ENCODE measurements around the gene GPR78. TPM values are rescaled to one million over a fixed set of nuclear protein-coding genes. Genes with fewer than 3 reads are reported as not detected.

GPR78 gene
- total and polyA plus RNA-seq, 2 of the 8 experiments (the other 6 are each of a cell fraction or from before 2014, with no cell fraction given) = 1.0 to 3.0 TPM

DNA sequence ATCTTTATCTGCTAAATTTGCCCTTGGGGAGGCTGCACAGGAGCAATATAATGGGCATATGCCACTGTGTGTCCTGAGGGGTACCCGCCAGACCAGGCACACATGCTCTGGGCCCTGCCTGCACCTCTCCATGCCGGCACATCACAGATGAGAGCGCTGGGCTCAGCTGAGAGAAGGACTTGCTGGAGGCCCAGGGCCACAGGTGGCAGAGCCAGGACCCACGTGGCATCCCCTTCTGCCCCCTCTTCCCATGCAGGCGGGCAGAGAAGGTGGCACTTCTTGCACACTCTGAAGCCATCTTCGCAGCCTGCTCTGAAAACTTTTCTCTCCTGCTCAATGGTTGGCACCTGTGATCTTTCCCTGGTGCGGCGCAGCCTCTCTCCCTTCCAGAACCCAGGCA, 32.5 kb downstream of the GPR78 start:
- Histone ChIP-seq H3K23me2 (ENCODE audit: low read depth, low read length) (peaks cover 2% of the 10 kb centered on the region; the same call in 1 of the 2 replicates), H2AK5ac (ENCODE audit: low read depth, low read length) (no peak overlapping the region), H2AFZ (ENCODE audit: low read length) (no peak overlapping the region), H3K27me3 (replicated peaks in 1 of 4; ENCODE audit: control insufficient read depth in 3 of 4, extremely low read depth in 1 of 4, insufficient read depth in 3 of 4, low read length in 3 of 4) (no peaks in the 10 kb centered on the region; a peak in 1 of 7 replicates), H2BK5ac (ENCODE audit: low read depth, low read length) (no peak overlapping the region), H4K20me1 (replicated peaks in 1 of 2; ENCODE audit: control insufficient read depth in 1 of 2, insufficient read depth in 2 of 2, low read length in 2 of 2) (peaks cover 9 to 22% of the 10 kb centered on the region in 2 experiments), H3K18ac (ENCODE audit: extremely low read depth, low read length) (no peak overlapping the region), H4K91ac (replicated peaks; ENCODE audit: insufficient read length, low read length) (no peak overlapping the region), H3K79me2 (ENCODE audit: control insufficient read depth in 1 of 2, insufficient read depth in 2 of 2, low read length in 2 of 2) (no peaks in the 10 kb centered on the region), H4K8ac (ENCODE audit: extremely low read depth, insufficient read depth, low read length) (no peak overlapping the region), H2BK20ac (ENCODE audit: low read length) (no peak overlapping the region), H3K79me1 (ENCODE audit: low read depth, low read length) (no peaks in the 10 kb centered on the region; the same call in 1 of the 2 replicates), H3K4me3 (ENCODE audit: extremely low read depth in 1 of 4, insufficient read depth in 2 of 4, low read depth in 3 of 4, low read length in 4 of 4) (no peak overlapping the region), H3K9ac (replicated peaks in 1 of 4; ENCODE audit: extremely low read depth in 1 of 4, low read depth in 3 of 4, low read length in 3 of 4) (no peak overlapping the region), H4K5ac (ENCODE audit: insufficient read length, low read depth, low read length) (no peak overlapping the region), H3K56ac (replicated peaks; ENCODE audit: insufficient read length, low read depth, low read length) (no peak overlapping the region), H3K9me3 (ENCODE audit: insufficient read depth in 2 of 2, low read depth in 1 of 2, low read length in 1 of 2) (no peaks in the 10 kb centered on the region), H2BK12ac (ENCODE audit: low read depth, low read length) (no peak overlapping the region), H3K4ac (replicated peaks; ENCODE audit: insufficient read length, low read depth, low read length) (no peak overlapping the region), H3K23ac (ENCODE audit: insufficient read length) (no peak overlapping the region), H3K4me2 (ENCODE audit: insufficient read depth in 1 of 2, low read depth in 2 of 2, low read length in 2 of 2) (no peak overlapping the region), H3K14ac (ENCODE audit: insufficient read length) (no peak overlapping the region), H2BK15ac (ENCODE audit: low read length) (no peak overlapping the region), H3K4me1 (replicated peaks in 1 of 4; ENCODE audit: control insufficient read depth in 3 of 4, insufficient read depth in 4 of 4, low read length in 3 of 4) (no peaks in the 10 kb centered on the region; a peak in 1 of 7 replicates), H3K27ac (ENCODE audit: low read depth, low read length) (no peak overlapping the region), H3K36me3 (ENCODE audit: control insufficient read depth in 2 of 4, insufficient read depth in 4 of 4, low read length in 3 of 4) (peaks cover 0 to 13% (median 4%) of the 10 kb centered on the region in 4 experiments; a peak in 4 of 8 replicates), H2BK120ac (replicated peaks; ENCODE audit: low read depth, low read length) (no peak overlapping the region)
- POLR2A ChIA-PET (ENCODE audit: partially characterized antibody) = no interaction called here
- WGBS, 2 experiments (ENCODE audit: extremely low coverage in 1 of 2, insufficient coverage in 1 of 2, insufficient read length in 1 of 2, insufficient replicate concordance in 2 of 2, low coverage in 1 of 2, low lambda C conversion rate in 2 of 2, missing lambda C conversion rate in 1 of 2) = 94% methylated on average over 8 of the region's 8 CpGs; no CpG with 5 or more reads in 1 of the 2 experiments
- FAIRE-seq (no peak), DNase-seq (ENCODE audit: low read depth in 1 of 2, low spot score in 2 of 2) (no peak)
- CTCF ChIA-PET (ENCODE audit: partially characterized antibody) = interaction anchor here (0.6 to 1.1 kb wide), 4 partner anchors 10 to 183 kb away, joined by 3 read pairs; no protein-coding TSS in a partner anchor
- TF ChIP-seq RXRA (IDR thresholded peaks at IDR 0.05; ENCODE audit: insufficient read depth, low read depth, low read length) = no peak
- no peak for TF ChIP-seq POLR2AphosphoS5 (IDR thresholded peaks at IDR 0.05; ENCODE audit: low read depth, low read length)

All from H1 (cell line).